SK-N-SH treated with all-trans-retinoic acid at 6 μM for 48 hours (cell line): ENCODE results near the gene PSMD6.

Experiments used
- ATAC-seq: fragments of 200-7000 bp; cut with Tn5 transposase; 3 replicates; pipeline ENCODE4 v1.9.1; 2020; ENCODE audit warnings: mild to moderate bottlenecking, moderate library complexity
- ARNTL ChIP-seq: fragments of 450-650 bp; formaldehyde crosslinking; IDR thresholded peaks from 2 replicates; pipeline ENCODE4 v1.5.0; 2020; ENCODE audit warnings: low read depth, mild to moderate bottlenecking, moderate library complexity, borderline replicate concordance
- BACH2 ChIP-seq: fragments of 250-450 bp; sonication (Bioruptor Pico); IDR thresholded peaks from 2 replicates; pipeline ENCODE4 v1.9.0; 2021; ENCODE audit warnings: mild to moderate bottlenecking, borderline replicate concordance
- CSDC2 ChIP-seq: fragments of 250-450 bp; sonication (Bioruptor Pico); IDR thresholded peaks from 2 replicates; pipeline ENCODE4 v1.5.0; 2020; ENCODE audit warnings: mild to moderate bottlenecking, moderate library complexity
- GLIS3 ChIP-seq: fragments of 250-450 bp; sonication (Bioruptor Pico); IDR thresholded peaks from 2 replicates; pipeline ENCODE4 v1.5.0; 2020; ENCODE audit warnings: mild to moderate bottlenecking, moderate library complexity
- ISL1 ChIP-seq: fragments of 250-450 bp; sonication (Bioruptor Pico); IDR thresholded peaks from 2 replicates; pipeline ENCODE4 v2.1.2; 2022; ENCODE audit warnings: mild to moderate bottlenecking, moderate library complexity
- OSR1 ChIP-seq: fragments of 250-450 bp; sonication (Bioruptor Pico); IDR thresholded peaks from 2 replicates; pipeline ENCODE4 v1.8.0; 2022; ENCODE audit warnings: moderate library complexity, mild to moderate bottlenecking, inconsistent platforms
- POU6F1 ChIP-seq: fragments of 250-450 bp; sonication (Bioruptor Pico); IDR thresholded peaks from 2 replicates; pipeline ENCODE4 v1.8.0; 2021; ENCODE audit warnings: low read depth, mild to moderate bottlenecking, moderate library complexity, borderline replicate concordance
- RARB ChIP-seq: fragments of 250-450 bp; sonication (Bioruptor Pico); IDR thresholded peaks from 2 replicates; pipeline ENCODE4 v1.8.0; 2021; ENCODE audit warnings: mild to moderate bottlenecking, moderate library complexity
- SNAI2 ChIP-seq: fragments of 250-450 bp; sonication (Bioruptor Pico); IDR thresholded peaks from 2 replicates; pipeline ENCODE4 v1.5.0; 2020; ENCODE audit warnings: mild to moderate bottlenecking, moderate library complexity
- TCF4 ChIP-seq: fragments of 250-450 bp; sonication (Bioruptor Pico); IDR thresholded peaks from 2 replicates; pipeline ENCODE4 v1.8.0; 2021; ENCODE audit warnings: mild to moderate bottlenecking, moderate library complexity, borderline replicate concordance
- TOX ChIP-seq: fragments of 250-450 bp; sonication (Bioruptor Pico); IDR thresholded peaks from 2 replicates; pipeline ENCODE4 v1.8.0; 2021; ENCODE audit warnings: mild to moderate bottlenecking, moderate library complexity, borderline replicate concordance
- ZC3H10 ChIP-seq: fragments of 250-450 bp; sonication (Bioruptor Pico); IDR thresholded peaks from 2 replicates; pipeline ENCODE4 v1.5.1; 2021; ENCODE audit warnings: mild to moderate bottlenecking, moderate library complexity
- ZFP3 ChIP-seq: fragments of 250-450 bp; sonication (Bioruptor Pico); IDR thresholded peaks from 2 replicates; pipeline ENCODE4 v1.5.0; 2020; ENCODE audit warnings: mild to moderate bottlenecking, moderate library complexity
- ZFP30 ChIP-seq: fragments of 450-650 bp; formaldehyde crosslinking; IDR thresholded peaks from 2 replicates; pipeline ENCODE4 v1.5.0; 2022; ENCODE audit warnings: mild to moderate bottlenecking, moderate library complexity
- ZNF565 ChIP-seq: fragments of 450-650 bp; formaldehyde crosslinking; conservative IDR thresholded peaks from 2 replicates; pipeline ENCODE4 v1.5.0; 2020; ENCODE audit warnings: low read depth, mild to moderate bottlenecking, moderate library complexity
- ZNF70 ChIP-seq: fragments of 450-650 bp; formaldehyde crosslinking; IDR thresholded peaks from 2 replicates; pipeline ENCODE4 v1.5.0; 2020; ENCODE audit warnings: mild to moderate bottlenecking, moderate library complexity
- TF ChIP-seq, protein P1 (sequence below): fragments of 250-450 bp; sonication (Bioruptor Pico); IDR thresholded peaks from 2 replicates; pipeline ENCODE4 v1.8.0; 2020; ENCODE audit warnings: mild to moderate bottlenecking, moderate library complexity, borderline replicate concordance
- TF ChIP-seq, protein P2 (sequence below): fragments of 250-450 bp; sonication (Bioruptor Pico); IDR thresholded peaks from 2 replicates; pipeline ENCODE4 v1.5.1; 2021; ENCODE audit warnings: mild to moderate bottlenecking, moderate library complexity
- TF ChIP-seq, protein P3 (sequence below): fragments of 250-450 bp; sonication (Bioruptor Pico); IDR thresholded peaks from 2 replicates; pipeline ENCODE4 v1.5.1; 2020; ENCODE audit warnings: low read depth, mild to moderate bottlenecking, moderate library complexity
- TF ChIP-seq, protein P4 (sequence below): fragments of 250-450 bp; sonication (Bioruptor Pico); IDR thresholded peaks from 2 replicates; pipeline ENCODE4 v1.5.0; 2020; ENCODE audit warnings: mild to moderate bottlenecking, moderate library complexity

PSMD6 gene

GRCh38 chr3:63979093-63979885, 44.0 kb downstream of the PSMD6 start:
- TF ChIP-seq TCF4 (CRISPR knock-in tag) (no peak), BACH2 (no peak), GLIS3 (no peak), POU6F1 (no peak), SNAI2 (CRISPR knock-in tag) (no peak), TOX (CRISPR knock-in tag) (no peak), RARB (CRISPR knock-in tag) (no peak)
- no peak for ATAC-seq

DNA sequence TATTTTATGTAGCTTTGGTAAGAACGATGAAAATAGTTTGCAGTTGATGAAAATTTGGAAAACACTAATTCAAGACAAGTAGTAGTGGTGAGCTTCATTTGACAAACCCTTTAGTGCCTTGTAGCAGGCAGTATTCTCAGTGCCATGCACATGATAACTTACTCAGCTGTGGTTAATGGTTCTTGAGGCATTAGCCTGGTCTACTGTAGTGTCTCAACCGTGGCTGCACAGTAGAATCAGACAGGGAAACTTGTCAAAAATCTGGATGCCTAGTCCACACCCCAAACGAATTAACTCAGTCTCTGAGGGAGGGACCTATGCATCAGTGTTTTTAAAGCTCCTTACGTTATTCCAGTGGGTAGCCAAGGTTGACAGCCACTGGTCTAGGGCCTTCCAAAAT, 45.4 kb downstream of the PSMD6 start:
- no peak for ATAC-seq
- TF ChIP-seq, protein P1, sequence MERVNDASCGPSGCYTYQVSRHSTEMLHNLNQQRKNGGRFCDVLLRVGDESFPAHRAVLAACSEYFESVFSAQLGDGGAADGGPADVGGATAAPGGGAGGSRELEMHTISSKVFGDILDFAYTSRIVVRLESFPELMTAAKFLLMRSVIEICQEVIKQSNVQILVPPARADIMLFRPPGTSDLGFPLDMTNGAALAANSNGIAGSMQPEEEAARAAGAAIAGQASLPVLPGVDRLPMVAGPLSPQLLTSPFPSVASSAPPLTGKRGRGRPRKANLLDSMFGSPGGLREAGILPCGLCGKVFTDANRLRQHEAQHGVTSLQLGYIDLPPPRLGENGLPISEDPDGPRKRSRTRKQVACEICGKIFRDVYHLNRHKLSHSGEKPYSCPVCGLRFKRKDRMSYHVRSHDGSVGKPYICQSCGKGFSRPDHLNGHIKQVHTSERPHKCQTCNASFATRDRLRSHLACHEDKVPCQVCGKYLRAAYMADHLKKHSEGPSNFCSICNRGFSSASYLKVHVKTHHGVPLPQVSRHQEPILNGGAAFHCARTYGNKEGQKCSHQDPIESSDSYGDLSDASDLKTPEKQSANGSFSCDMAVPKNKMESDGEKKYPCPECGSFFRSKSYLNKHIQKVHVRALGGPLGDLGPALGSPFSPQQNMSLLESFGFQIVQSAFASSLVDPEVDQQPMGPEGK (CRISPR knock-in tag): no peak
- TF ChIP-seq ZNF565: no peak
- no peak for TF ChIP-seq ARNTL (CRISPR knock-in tag)
- TF ChIP-seq ZNF70: no peak
- TF ChIP-seq, protein P2, sequence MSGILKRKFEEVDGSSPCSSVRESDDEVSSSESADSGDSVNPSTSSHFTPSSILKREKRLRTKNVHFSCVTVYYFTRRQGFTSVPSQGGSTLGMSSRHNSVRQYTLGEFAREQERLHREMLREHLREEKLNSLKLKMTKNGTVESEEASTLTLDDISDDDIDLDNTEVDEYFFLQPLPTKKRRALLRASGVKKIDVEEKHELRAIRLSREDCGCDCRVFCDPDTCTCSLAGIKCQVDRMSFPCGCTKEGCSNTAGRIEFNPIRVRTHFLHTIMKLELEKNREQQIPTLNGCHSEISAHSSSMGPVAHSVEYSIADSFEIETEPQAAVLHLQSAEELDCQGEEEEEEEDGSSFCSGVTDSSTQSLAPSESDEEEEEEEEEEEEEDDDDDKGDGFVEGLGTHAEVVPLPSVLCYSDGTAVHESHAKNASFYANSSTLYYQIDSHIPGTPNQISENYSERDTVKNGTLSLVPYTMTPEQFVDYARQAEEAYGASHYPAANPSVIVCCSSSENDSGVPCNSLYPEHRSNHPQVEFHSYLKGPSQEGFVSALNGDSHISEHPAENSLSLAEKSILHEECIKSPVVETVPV (CRISPR knock-in tag): no peak
- no peak for TF ChIP-seq BACH2
- no peak for TF ChIP-seq OSR1 (CRISPR knock-in tag)
- TF ChIP-seq ZC3H10 (CRISPR knock-in tag): no peak
- no peak for TF ChIP-seq POU6F1
- TF ChIP-seq TOX (CRISPR knock-in tag): no peak
- TF ChIP-seq, protein P3, sequence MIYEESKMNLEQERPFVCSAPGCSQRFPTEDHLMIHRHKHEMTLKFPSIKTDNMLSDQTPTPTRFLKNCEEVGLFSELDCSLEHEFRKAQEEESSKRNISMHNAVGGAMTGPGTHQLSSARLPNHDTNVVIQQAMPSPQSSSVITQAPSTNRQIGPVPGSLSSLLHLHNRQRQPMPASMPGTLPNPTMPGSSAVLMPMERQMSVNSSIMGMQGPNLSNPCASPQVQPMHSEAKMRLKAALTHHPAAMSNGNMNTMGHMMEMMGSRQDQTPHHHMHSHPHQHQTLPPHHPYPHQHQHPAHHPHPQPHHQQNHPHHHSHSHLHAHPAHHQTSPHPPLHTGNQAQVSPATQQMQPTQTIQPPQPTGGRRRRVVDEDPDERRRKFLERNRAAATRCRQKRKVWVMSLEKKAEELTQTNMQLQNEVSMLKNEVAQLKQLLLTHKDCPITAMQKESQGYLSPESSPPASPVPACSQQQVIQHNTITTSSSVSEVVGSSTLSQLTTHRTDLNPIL (CRISPR knock-in tag): no peak
- TF ChIP-seq ISL1: no peak
- no peak for TF ChIP-seq ZFP3 (CRISPR knock-in tag)
- no peak for TF ChIP-seq CSDC2 (CRISPR knock-in tag)
- TF ChIP-seq SNAI2 (CRISPR knock-in tag): no peak
- TF ChIP-seq ZFP30 (CRISPR knock-in tag): no peak

DNA sequence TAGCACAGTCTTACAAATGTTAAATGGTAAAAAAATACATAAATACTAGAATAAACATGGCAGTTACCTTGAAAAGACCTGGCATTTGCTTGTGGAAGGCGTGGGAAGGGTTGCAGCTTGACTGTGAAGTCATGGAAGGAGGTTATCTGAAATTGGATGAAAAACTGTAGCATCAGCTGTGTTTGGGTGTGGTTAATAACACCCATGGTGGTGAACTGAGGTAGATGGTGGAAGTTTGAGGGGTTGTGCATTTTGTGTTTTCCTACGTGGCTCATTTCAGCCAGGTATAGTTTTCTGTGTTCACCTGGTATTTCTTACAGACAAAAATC, 46.5 kb downstream of the PSMD6 start:
- ATAC-seq: no peak
- no peak for TF ChIP-seq ZC3H10 (CRISPR knock-in tag)

DNA sequence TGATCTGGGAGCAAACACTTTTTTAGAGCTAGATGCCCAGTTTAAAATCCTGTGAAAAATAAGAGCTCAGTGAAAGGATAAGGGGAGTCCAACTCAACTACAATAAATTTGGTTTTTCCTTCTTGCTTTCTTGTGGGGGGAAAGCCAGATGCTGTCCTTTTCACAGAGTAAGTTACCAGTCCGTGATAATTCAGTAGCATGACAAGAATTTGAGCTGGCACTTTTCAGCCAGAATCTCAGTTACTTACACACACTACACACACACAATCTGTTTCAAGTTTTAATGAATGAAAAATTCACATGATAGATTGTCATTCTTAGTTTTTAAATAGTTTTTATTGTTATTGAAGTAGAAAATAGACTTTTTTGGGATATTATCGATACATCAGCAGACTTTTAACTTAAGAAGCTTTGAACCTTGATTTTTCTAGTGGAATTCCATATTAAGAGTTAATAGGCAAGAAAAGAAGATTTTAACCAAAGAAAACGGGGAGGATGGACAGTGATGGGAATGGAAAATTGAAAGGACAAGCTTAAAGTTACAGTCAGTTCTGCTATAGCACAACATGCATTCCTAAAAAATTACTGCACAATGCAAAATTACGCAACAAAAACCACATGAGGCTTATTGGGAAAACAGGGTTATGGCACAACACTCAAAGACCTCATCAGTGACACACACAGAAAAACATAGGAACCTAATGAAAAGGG, 47.0 kb downstream of the PSMD6 start:
- no peak for ATAC-seq
- TF ChIP-seq, protein P3 (CRISPR knock-in tag): no peak
- TF ChIP-seq, protein P2 (CRISPR knock-in tag): no peak
- TF ChIP-seq TCF4 (CRISPR knock-in tag) (no peak), ZFP30 (CRISPR knock-in tag) (no peak), RARB (CRISPR knock-in tag) (no peak), CSDC2 (CRISPR knock-in tag) (no peak), TOX (CRISPR knock-in tag) (no peak), GLIS3 (no peak), ARNTL (CRISPR knock-in tag) (no peak), ZFP3 (CRISPR knock-in tag) (no peak)
- TF ChIP-seq, protein P4, sequence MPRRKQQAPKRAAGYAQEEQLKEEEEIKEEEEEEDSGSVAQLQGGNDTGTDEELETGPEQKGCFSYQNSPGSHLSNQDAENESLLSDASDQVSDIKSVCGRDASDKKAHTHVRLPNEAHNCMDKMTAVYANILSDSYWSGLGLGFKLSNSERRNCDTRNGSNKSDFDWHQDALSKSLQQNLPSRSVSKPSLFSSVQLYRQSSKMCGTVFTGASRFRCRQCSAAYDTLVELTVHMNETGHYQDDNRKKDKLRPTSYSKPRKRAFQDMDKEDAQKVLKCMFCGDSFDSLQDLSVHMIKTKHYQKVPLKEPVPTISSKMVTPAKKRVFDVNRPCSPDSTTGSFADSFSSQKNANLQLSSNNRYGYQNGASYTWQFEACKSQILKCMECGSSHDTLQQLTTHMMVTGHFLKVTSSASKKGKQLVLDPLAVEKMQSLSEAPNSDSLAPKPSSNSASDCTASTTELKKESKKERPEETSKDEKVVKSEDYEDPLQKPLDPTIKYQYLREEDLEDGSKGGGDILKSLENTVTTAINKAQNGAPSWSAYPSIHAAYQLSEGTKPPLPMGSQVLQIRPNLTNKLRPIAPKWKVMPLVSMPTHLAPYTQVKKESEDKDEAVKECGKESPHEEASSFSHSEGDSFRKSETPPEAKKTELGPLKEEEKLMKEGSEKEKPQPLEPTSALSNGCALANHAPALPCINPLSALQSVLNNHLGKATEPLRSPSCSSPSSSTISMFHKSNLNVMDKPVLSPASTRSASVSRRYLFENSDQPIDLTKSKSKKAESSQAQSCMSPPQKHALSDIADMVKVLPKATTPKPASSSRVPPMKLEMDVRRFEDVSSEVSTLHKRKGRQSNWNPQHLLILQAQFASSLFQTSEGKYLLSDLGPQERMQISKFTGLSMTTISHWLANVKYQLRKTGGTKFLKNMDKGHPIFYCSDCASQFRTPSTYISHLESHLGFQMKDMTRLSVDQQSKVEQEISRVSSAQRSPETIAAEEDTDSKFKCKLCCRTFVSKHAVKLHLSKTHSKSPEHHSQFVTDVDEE (CRISPR knock-in tag): no peak
